Measurements from ENCODE around the gene TNNC1. TPM values are rescaled to one million over a fixed set of nuclear protein-coding genes. Genes with fewer than 3 reads are reported as not detected.

TNNC1 gene
- total RNA-seq, 2 experiments from 2014 or later, result 0.57 to 3.2 TPM

DNA sequence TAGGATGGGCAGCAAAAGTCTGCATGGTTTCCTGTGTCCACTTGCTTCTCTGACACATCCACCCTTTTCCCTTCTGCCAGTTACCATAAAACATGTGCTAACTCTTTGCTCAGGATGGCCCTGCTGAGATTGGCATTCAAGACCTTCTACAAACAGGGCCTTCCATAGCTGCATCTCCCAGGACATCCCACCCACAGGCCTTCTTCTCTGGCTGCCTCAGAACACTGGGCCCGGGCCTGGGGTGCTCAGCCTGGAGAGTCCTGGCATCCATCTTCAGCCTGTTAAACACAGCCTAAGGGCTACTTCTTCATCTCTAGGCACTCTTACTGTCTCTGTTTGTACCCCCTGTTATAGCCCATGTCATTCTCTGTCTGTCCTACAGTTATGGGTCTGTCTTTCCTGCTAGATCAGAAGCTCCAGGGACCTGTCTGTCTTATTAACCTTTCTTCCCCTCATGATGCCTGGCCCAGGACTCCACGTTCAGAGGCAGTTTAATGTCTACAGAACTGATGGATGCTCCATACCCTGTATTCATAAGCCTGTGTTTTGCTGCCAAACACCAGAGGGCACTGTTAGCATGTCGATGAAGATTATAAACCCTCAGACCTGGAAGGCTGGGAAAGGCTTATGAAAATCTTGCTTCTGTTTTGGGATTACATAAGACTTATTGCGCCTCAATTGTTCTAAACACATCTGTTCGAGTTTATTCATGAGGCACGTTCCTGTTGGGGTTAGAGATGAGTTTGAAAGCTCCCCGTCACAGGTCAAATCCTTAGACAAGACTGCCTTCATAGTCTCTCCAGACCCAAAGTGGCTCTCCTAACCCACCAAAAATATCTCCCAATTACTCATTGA is 25.5 kb downstream of the TNNC1 start:
- no peaks in the 10 kb centered on the region for H3K9me2 ChIP-seq (ENCODE audit: insufficient read depth, low read length)
- TF ChIP-seq, protein P1, sequence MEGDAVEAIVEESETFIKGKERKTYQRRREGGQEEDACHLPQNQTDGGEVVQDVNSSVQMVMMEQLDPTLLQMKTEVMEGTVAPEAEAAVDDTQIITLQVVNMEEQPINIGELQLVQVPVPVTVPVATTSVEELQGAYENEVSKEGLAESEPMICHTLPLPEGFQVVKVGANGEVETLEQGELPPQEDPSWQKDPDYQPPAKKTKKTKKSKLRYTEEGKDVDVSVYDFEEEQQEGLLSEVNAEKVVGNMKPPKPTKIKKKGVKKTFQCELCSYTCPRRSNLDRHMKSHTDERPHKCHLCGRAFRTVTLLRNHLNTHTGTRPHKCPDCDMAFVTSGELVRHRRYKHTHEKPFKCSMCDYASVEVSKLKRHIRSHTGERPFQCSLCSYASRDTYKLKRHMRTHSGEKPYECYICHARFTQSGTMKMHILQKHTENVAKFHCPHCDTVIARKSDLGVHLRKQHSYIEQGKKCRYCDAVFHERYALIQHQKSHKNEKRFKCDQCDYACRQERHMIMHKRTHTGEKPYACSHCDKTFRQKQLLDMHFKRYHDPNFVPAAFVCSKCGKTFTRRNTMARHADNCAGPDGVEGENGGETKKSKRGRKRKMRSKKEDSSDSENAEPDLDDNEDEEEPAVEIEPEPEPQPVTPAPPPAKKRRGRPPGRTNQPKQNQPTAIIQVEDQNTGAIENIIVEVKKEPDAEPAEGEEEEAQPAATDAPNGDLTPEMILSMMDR (conservative IDR thresholded peaks at IDR 0.05; ENCODE audit: low read length), result peak; percentile 96
- no peak for TF ChIP-seq EZH2phosphoT487 (IDR thresholded peaks at IDR 0.05; ENCODE audit: borderline replicate concordance, low read depth, low read length)
- ChIA-PET POLR2A (interaction anchor here (0.6 to 1.8 kb wide), 2 partner anchors 20 to 327 kb away, joined by 5 to 6 read pairs; no protein-coding TSS in a partner anchor), CTCF (ENCODE audit: unreplicated experiment) (interaction anchor here (0.7 kb wide), 1 partner anchor 15 kb away, joined by 3 read pairs; no protein-coding TSS in a partner anchor)
- H3K4me3 ChIP-seq (ENCODE audit: low read depth, low read length, poor library complexity, severe bottlenecking), result no peak overlapping the region
- no peak overlapping the region for H3K27ac ChIP-seq (ENCODE audit: low read depth, low read length, poor library complexity, severe bottlenecking)
- no peaks in the 10 kb centered on the region for H3K36me3 ChIP-seq (ENCODE audit: insufficient read depth, low read length)
- no peak overlapping the region for H2AFZ ChIP-seq (ENCODE audit: low read length)
- H3K4me2 ChIP-seq (ENCODE audit: low read length), result no peak overlapping the region
- BruUV-seq (replicated peaks), result no TSS peak
- peak; percentile 67 for DNase-seq (ENCODE audit: low spot score)
- no peaks in the 10 kb centered on the region for H3K79me2 ChIP-seq (ENCODE audit: insufficient read depth, low read depth, low read length)
- no peaks in the 10 kb centered on the region for H3K9me3 ChIP-seq (ENCODE audit: low read length)
- H3K4me1 ChIP-seq (ENCODE audit: insufficient read depth, low read length, poor library complexity, severe bottlenecking), result no peaks in the 10 kb centered on the region
- H4K20me1 ChIP-seq (ENCODE audit: insufficient read depth, low read length), result no peaks in the 10 kb centered on the region
- intact Hi-C loops (cut with micrococcal nuclease; ENCODE audit: unreplicated experiment), result loop anchor here (1.0 kb wide), 1 partner anchor 19 kb away; no protein-coding TSS in a partner anchor

DNA sequence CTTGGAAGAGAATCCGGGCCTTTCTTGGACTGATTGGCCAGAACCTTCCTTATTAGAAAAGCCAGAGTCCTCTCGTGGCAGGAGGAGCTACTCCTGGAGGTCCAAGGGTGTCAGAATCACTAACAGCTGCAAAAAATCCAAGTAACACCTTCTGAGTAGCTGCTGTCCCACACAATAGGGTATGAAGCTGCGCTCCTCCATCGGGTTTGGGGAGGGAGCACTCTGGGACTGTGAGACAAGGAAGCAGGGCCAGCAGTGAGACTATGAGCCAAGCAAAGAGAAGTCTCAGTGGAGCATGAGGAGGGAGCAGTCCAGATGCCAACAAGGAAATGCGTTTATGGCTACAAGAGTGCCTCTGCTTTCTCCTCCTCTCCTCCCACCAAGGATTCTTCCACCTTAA is 30.7 kb downstream of the TNNC1 start:
- ChIA-PET CTCF (ENCODE audit: unreplicated experiment) (interaction anchor here (0.6 kb wide), 1 partner anchor 191 kb away, joined by 3 read pairs; no protein-coding TSS in a partner anchor), POLR2A (no interaction called here)
- Histone ChIP-seq H3K4me3 (ENCODE audit: low read depth, low read length, poor library complexity, severe bottlenecking) (no peak overlapping the region), H3K79me2 (ENCODE audit: insufficient read depth, low read depth, low read length) (no peaks in the 10 kb centered on the region), H3K27ac (ENCODE audit: low read depth, low read length, poor library complexity, severe bottlenecking) (no peak overlapping the region), H3K9me3 (ENCODE audit: low read length) (no peaks in the 10 kb centered on the region), H3K4me1 (ENCODE audit: insufficient read depth, low read length, poor library complexity, severe bottlenecking) (no peaks in the 10 kb centered on the region), H4K20me1 (ENCODE audit: insufficient read depth, low read length) (no peaks in the 10 kb centered on the region), H3K36me3 (ENCODE audit: insufficient read depth, low read length) (no peaks in the 10 kb centered on the region), H3K9me2 (ENCODE audit: insufficient read depth, low read length) (no peaks in the 10 kb centered on the region), H2AFZ (ENCODE audit: low read length) (no peak overlapping the region), H3K4me2 (ENCODE audit: low read length) (no peak overlapping the region)
- intact Hi-C loops (cut with micrococcal nuclease; ENCODE audit: unreplicated experiment), result no loop called here
- BruUV-seq (replicated peaks), result no TSS peak
- no peak for DNase-seq (ENCODE audit: low spot score)
- TF ChIP-seq, protein P1 (conservative IDR thresholded peaks at IDR 0.05; ENCODE audit: low read length), result no peak
- no peak for TF ChIP-seq EZH2phosphoT487 (IDR thresholded peaks at IDR 0.05; ENCODE audit: borderline replicate concordance, low read depth, low read length)

DNA sequence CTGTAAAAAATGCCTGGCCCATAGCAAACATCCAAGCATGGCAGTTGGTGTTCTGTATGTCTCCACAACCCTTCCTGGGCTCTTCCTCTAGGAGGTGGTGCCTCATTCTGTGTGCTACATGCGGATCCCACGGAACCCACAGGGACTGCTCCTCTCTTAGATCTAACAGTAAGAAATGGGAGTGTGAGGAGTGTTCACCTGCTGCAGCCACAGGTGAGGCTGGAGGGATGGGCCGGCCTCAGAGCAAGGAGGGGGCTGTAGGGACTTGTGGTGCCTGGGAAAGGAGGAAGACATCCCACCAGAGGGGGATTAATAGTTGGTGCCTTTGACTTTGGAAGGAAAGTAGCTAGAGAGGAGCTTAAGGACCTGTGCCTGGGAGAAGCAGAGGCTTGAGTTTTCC is 31.2 kb downstream of the TNNC1 start:
- H3K4me3 ChIP-seq (ENCODE audit: low read depth, low read length, poor library complexity, severe bottlenecking), result no peak overlapping the region
- no peaks in the 10 kb centered on the region for H3K4me1 ChIP-seq (ENCODE audit: insufficient read depth, low read length, poor library complexity, severe bottlenecking)
- TF ChIP-seq, protein P1 (conservative IDR thresholded peaks at IDR 0.05; ENCODE audit: low read length), result no peak
- no peak for TF ChIP-seq EZH2phosphoT487 (IDR thresholded peaks at IDR 0.05; ENCODE audit: borderline replicate concordance, low read depth, low read length)
- H3K79me2 ChIP-seq (ENCODE audit: insufficient read depth, low read depth, low read length), result no peaks in the 10 kb centered on the region
- intact Hi-C loops (cut with micrococcal nuclease; ENCODE audit: unreplicated experiment), result no loop called here
- H3K9me2 ChIP-seq (ENCODE audit: insufficient read depth, low read length), result no peaks in the 10 kb centered on the region
- CTCF ChIA-PET (ENCODE audit: unreplicated experiment), result no interaction called here
- no peaks in the 10 kb centered on the region for H3K36me3 ChIP-seq (ENCODE audit: insufficient read depth, low read length)
- no peak overlapping the region for H3K4me2 ChIP-seq (ENCODE audit: low read length)
- H3K9me3 ChIP-seq (ENCODE audit: low read length), result 0 out of 2 replicates have a peak, but pooled peaks cover 2% of the 10 kb centered on the region
- POLR2A ChIA-PET, result no interaction called here
- no TSS peak for BruUV-seq (replicated peaks)
- H4K20me1 ChIP-seq (ENCODE audit: insufficient read depth, low read length), result no peaks in the 10 kb centered on the region
- DNase-seq (ENCODE audit: low spot score), result no peak
- H3K27ac ChIP-seq (ENCODE audit: low read depth, low read length, poor library complexity, severe bottlenecking), result no peak overlapping the region
- no peak overlapping the region for H2AFZ ChIP-seq (ENCODE audit: low read length)
